HCT116 (cell line): ENCODE measurements around the gene KCNA2. TPM values are rescaled to one million over a fixed set of nuclear protein-coding genes. Genes with fewer than 3 reads are reported as not detected.

Experiments used
- ATAC-seq: fragments of 200-7000 bp; cut with Tn5 transposase; 2 replicates; pipeline ENCODE4 v1.9.1; 2020; ENCODE audit warnings: mild to moderate bottlenecking, moderate library complexity
- BruUV-seq: library from RNA; stranded (reverse); fragments of 400-500 nt; replicated peaks from 2 replicates; lab custom pipeline; 2021; lab: Mats Ljungman, UMichigan
- CTCF ChIA-PET: fragments of 300-600 bp; sonication (Branson Sonifier 250); formaldehyde crosslinking; loops from one replicate; lab custom pipeline; 2021; ENCODE audit warnings: antibody characterized with exemption; lab: Charles Lee
- POLR2A ChIA-PET: fragments of 300-600, 350-600 bp; sonication (Branson Sonifier 250); formaldehyde crosslinking; loops from one replicate; lab custom pipeline; 2021; ENCODE audit warnings: antibody characterized with exemption; lab: Charles Lee
- RAD21 ChIA-PET, 2 experiments: fragments of 300-600 bp; sonication (Branson Sonifier 250); formaldehyde crosslinking; loops; one replicate each; lab custom pipeline; 2023; ENCODE audit warnings: low total read pairs in 2 of 2; ENCODE audit not compliant: uncharacterized antibody in 2 of 2, unreplicated experiment in 2 of 2, low non-redundant PET in 1 of 2; lab: Charles Lee
- DNase-seq: peaks from one replicate; pipeline ENCODE4 v3.0.0-alpha.2; 2010; ENCODE audit warnings: low read depth, low spot score
- H2AFZ ChIP-seq: fragments of 200-600 bp; shearing (Covaris generic), sonication (generic); 2 replicates; pipeline ENCODE4 v1.6.1; 2017; ENCODE audit warnings: low read depth, mixed run types, mixed read lengths, antibody characterized with exemption, low read length; ENCODE audit not compliant: poor library complexity, severe bottlenecking
- H3K27ac ChIP-seq: 2 replicates; pipeline ENCODE4 v1.5.1; 2012; ENCODE audit warnings: low read depth, low read length
- H3K27me3 ChIP-seq: fragments of 200-600 bp; sonication (generic); 2 replicates; pipeline ENCODE4 v1.6.1; 2016; ENCODE audit warnings: mixed run types, low read length, mixed read lengths; ENCODE audit not compliant: insufficient read depth
- H3K36me3 ChIP-seq, 2 experiments: fragments of 200-500 bp in 1 of 2; fragments of 200-600 bp in 1 of 2; sonication (Bioruptor generic) in 1 of 2; sonication (generic) in 1 of 2; 2 replicates each; pipeline versions ENCODE4 v1.5.1 to v1.6.1; 2014 to 2016; ENCODE audit warnings: low read length in 2 of 2, inconsistent platforms in 1 of 2, mixed read lengths in 1 of 2, mixed run types in 1 of 2; ENCODE audit not compliant: insufficient read depth in 2 of 2, control insufficient read depth in 1 of 2
- H3K4me1 ChIP-seq, 2 experiments: fragments of 200-600 bp in 1 of 2; sonication (generic) in 1 of 2; 2 replicates each; pipeline versions ENCODE4 v1.5.1 to v1.6.1; 2012 to 2017; ENCODE audit warnings: low read length in 2 of 2, inconsistent platforms in 1 of 2, mild to moderate bottlenecking in 1 of 2, mixed read lengths in 1 of 2, mixed run types in 1 of 2, moderate library complexity in 1 of 2; ENCODE audit not compliant: insufficient read depth in 2 of 2, control insufficient read depth in 1 of 2
- H3K4me2 ChIP-seq: fragments of 200-600 bp; sonication (generic); 2 replicates; pipeline ENCODE4 v1.6.1; 2017; ENCODE audit warnings: mixed run types, low read length, mixed read lengths
- H3K4me3 ChIP-seq, 2 experiments: fragments of 200-600 bp in 1 of 2; sonication (generic) in 1 of 2; replicated peaks in 1 of 2; 2 replicates each; pipeline ENCODE4 v1.5.1; 2011 to 2016; ENCODE audit warnings: low read length in 2 of 2, control low read depth in 1 of 2, low read depth in 1 of 2, mild to moderate bottlenecking in 1 of 2, mixed read lengths in 1 of 2, mixed run types in 1 of 2
- H3K79me2 ChIP-seq: fragments of 200-600 bp; sonication (generic); 2 replicates; pipeline ENCODE4 v1.6.1; 2017; ENCODE audit warnings: mild to moderate bottlenecking, mixed run types, low read length, moderate library complexity, mixed read lengths; ENCODE audit not compliant: insufficient read depth
- H3K9ac ChIP-seq: fragments of 200-600 bp; sonication (generic); 2 replicates; pipeline ENCODE4 v1.6.1; 2016; ENCODE audit warnings: low read length, mixed read lengths
- H3K9me2 ChIP-seq: fragments of 200-600 bp; sonication (generic), shearing (Covaris generic); 2 replicates; pipeline ENCODE4 v1.6.1; 2017; ENCODE audit warnings: mixed run types, mild to moderate bottlenecking, moderate library complexity; ENCODE audit not compliant: insufficient read depth
- H3K9me3 ChIP-seq, 2 experiments: fragments of 200-500 bp in 1 of 2; fragments of 200-600 bp in 1 of 2; sonication (Bioruptor generic) in 1 of 2; sonication (generic) in 1 of 2; 2 replicates each; pipeline ENCODE4 v1.6.1; 2014 to 2017; ENCODE audit warnings: low read length in 2 of 2, mixed read lengths in 2 of 2, inconsistent platforms in 1 of 2, low read depth in 1 of 2, mild to moderate bottlenecking in 1 of 2, mixed run types in 1 of 2, moderate library complexity in 1 of 2; ENCODE audit not compliant: control insufficient read depth in 1 of 2, insufficient read depth in 1 of 2
- H4K20me1 ChIP-seq: fragments of 200-600 bp; sonication (generic), shearing (Covaris generic); 2 replicates; pipeline ENCODE4 v1.6.1; 2017; ENCODE audit warnings: mixed run types, mild to moderate bottlenecking, moderate library complexity; ENCODE audit not compliant: insufficient read depth
- CBX3 ChIP-seq: IDR thresholded peaks from 2 replicates; pipeline ENCODE4 v1.6.1; 2012; ENCODE audit warnings: low read depth
- EGR1 ChIP-seq: IDR thresholded peaks from 2 replicates; pipeline ENCODE4 v1.6.1; 2012; ENCODE audit warnings: low read depth
- ELF1 ChIP-seq: IDR thresholded peaks from 2 replicates; pipeline ENCODE4 v1.6.1; 2012; ENCODE audit warnings: low read depth, borderline replicate concordance
- EZH2 ChIP-seq: fragments of 200-600 bp; sonication (generic); IDR thresholded peaks from 2 replicates; pipeline ENCODE4 v1.6.1; 2017; ENCODE audit warnings: antibody characterized with exemption, mixed run types
- FOSL1 ChIP-seq: IDR thresholded peaks from 2 replicates; pipeline ENCODE4 v1.6.1; 2012; ENCODE audit warnings: low read depth
- JUND ChIP-seq: IDR thresholded peaks from 2 replicates; pipeline ENCODE4 v1.6.1; 2012
- POLR2A ChIP-seq: IDR thresholded peaks from 2 replicates; pipeline ENCODE4 v1.7.0; 2011; ENCODE audit warnings: borderline replicate concordance; ENCODE audit not compliant: insufficient read depth, insufficient read length; ENCODE audit errors: extremely low read depth
- RAD21 ChIP-seq: IDR thresholded peaks from 2 replicates; pipeline ENCODE4 v1.6.1; 2012; ENCODE audit warnings: low read depth, mild to moderate bottlenecking
- SIN3A ChIP-seq: IDR thresholded peaks from 2 replicates; pipeline ENCODE4 v1.6.1; 2012; ENCODE audit warnings: low read depth
- SRF ChIP-seq: IDR thresholded peaks from 2 replicates; pipeline ENCODE4 v1.6.1; 2012; ENCODE audit warnings: low read depth
- YY1 ChIP-seq: IDR thresholded peaks from 2 replicates; pipeline ENCODE4 v1.6.1; 2011; ENCODE audit warnings: low read length, low read depth, moderate library complexity, mild to moderate bottlenecking; ENCODE audit not compliant: insufficient replicate concordance; ENCODE audit errors: extremely low read depth
- ZNF274 ChIP-seq: fragments of 200-500 bp; sonication (Bioruptor generic); IDR thresholded peaks from 2 replicates; pipeline ENCODE4 v1.6.1; 2014; ENCODE audit warnings: mild to moderate bottlenecking, low read depth, low read length, inconsistent platforms
- intact Hi-C: fragments of 100-400 bp; cut with micrococcal nuclease; formaldehyde crosslinking; loops from 2 replicates; pipeline ENCODE4 v1.10.0; 2022
- total RNA-seq: library from RNA; stranded (reverse); gene quantifications from one replicate; pipeline ENCODE4 v1.2.1, GENCODE V29; 2021; ENCODE audit not compliant: unreplicated experiment
- TF ChIP-seq, protein P1 (sequence below): IDR thresholded peaks from 2 replicates; pipeline ENCODE4 v1.6.1; 2011; ENCODE audit warnings: mild to moderate bottlenecking, low read length, moderate library complexity; ENCODE audit not compliant: insufficient replicate concordance; ENCODE audit errors: extremely low read depth
- TF ChIP-seq, protein P2 (sequence below): IDR thresholded peaks from 2 replicates; pipeline ENCODE4 v1.6.1; 2012
- TF ChIP-seq, protein P3 (sequence below): IDR thresholded peaks from 2 replicates; pipeline ENCODE4 v1.6.1; 2012

KCNA2 gene
- total RNA-seq, 1 experiment from 2014 or later: not detected

DNA sequence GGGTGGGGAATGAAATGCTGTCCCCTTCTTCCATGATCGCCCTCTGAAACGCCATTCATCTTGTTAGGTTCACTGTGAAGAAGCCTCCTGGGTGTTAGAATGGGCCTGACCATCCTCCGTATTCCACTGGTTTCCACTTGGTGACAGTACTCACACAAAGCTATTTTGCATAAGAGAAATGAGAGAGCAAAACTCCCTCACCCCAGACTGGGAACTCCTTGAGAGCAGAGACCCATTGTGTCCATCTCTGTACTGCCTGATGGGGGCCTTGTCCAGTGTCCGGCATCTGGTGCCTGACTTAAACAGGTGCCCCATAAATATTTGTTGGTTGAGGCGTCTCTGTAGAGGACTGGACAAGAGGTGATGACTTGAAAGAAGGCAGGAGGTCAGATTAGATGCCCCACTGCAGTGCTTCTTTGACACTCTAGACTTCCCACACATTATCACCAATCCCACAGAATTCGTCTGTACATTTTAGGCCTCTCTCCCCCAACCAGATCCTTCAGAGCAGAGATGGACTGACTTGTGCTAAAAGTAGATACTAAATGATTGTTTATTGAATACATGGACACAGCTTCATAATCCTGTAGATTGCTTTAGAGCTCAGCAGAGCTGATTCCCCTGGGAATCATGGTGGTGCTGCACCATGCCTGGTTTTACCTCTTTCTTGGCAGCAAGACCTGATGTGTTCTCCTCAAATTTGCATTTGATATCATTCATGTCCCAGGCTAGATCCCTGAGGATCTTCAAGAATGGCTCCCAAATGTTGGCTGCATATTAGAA is 22.4 kb upstream of the KCNA2 start:
- H3K4me1 ChIP-seq: 0 out of 4 replicates have a peak, but pooled peaks cover 0 to 3% of the 10 kb centered on the region in 2 experiments
- ChIA-PET CTCF (no interaction called here), POLR2A (no interaction called here), RAD21 (no interaction called here)
- no peak overlapping the region for H3K9ac ChIP-seq
- no peak overlapping the region for H3K4me3 ChIP-seq
- DNase-seq: no peak
- BruUV-seq: no TSS peak
- H3K9me2 ChIP-seq: no peaks in the 10 kb centered on the region
- TF ChIP-seq JUND (no peak), EGR1 (no peak), ZNF274 (no peak), FOSL1 (no peak), CBX3 (no peak), SIN3A (no peak), RAD21 (no peak), ELF1 (no peak), SRF (no peak)
- H3K27ac ChIP-seq: no peak overlapping the region
- ATAC-seq: no peak
- H3K36me3 ChIP-seq: no peaks in the 10 kb centered on the region
- H3K4me2 ChIP-seq: no peak overlapping the region
- H3K27me3 ChIP-seq: 0 out of 2 replicates have a peak, but pooled peaks cover 5% of the 10 kb centered on the region
- intact Hi-C loops: no loop called here
- no peaks in the 10 kb centered on the region for H3K9me3 ChIP-seq
- H3K79me2 ChIP-seq: no peaks in the 10 kb centered on the region
- no peaks in the 10 kb centered on the region for H4K20me1 ChIP-seq
- H2AFZ ChIP-seq: no peak overlapping the region

DNA sequence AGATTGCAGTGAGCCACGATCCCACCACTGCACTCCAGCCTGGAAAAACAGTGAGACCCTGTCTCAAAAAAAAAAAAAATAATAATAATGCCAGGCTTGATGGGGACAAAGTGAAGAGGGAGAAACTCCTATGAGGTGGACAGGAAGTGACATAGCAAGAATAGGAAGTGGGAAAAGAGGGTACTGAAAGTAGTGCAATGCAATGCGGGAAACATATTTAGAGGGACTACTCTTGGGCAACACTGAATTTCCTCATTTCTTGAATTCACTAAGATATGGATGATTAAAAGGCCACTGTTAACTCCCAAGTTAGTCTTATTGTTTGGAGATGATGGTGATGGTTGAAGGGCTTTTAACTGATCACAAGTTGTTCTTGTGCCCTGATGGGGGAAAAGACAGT is 21.6 kb upstream of the KCNA2 start:
- ChIA-PET CTCF (no interaction called here), POLR2A (no interaction called here), RAD21 (no interaction called here)
- no peaks in the 10 kb centered on the region for H4K20me1 ChIP-seq
- no peaks in the 10 kb centered on the region for H3K79me2 ChIP-seq
- 0 out of 2 replicates have a peak, but pooled peaks cover 5% of the 10 kb centered on the region for H3K27me3 ChIP-seq
- ATAC-seq (no peak), DNase-seq (no peak)
- intact Hi-C loops: no loop called here
- no peaks in the 10 kb centered on the region for H3K9me3 ChIP-seq
- no peak overlapping the region for H3K4me3 ChIP-seq
- H3K9ac ChIP-seq: no peak overlapping the region
- no peak overlapping the region for H3K4me2 ChIP-seq
- no peak overlapping the region for H3K27ac ChIP-seq
- H3K4me1 ChIP-seq: 0 out of 4 replicates have a peak, but pooled peaks cover 0 to 3% of the 10 kb centered on the region in 2 experiments
- H3K36me3 ChIP-seq: no peaks in the 10 kb centered on the region
- no peaks in the 10 kb centered on the region for H3K9me2 ChIP-seq
- TF ChIP-seq FOSL1 (no peak), ELF1 (no peak), SIN3A (no peak), EGR1 (no peak), SRF (no peak), EZH2 (no peak), YY1 (no peak), POLR2A (no peak)
- TF ChIP-seq, protein P1, sequence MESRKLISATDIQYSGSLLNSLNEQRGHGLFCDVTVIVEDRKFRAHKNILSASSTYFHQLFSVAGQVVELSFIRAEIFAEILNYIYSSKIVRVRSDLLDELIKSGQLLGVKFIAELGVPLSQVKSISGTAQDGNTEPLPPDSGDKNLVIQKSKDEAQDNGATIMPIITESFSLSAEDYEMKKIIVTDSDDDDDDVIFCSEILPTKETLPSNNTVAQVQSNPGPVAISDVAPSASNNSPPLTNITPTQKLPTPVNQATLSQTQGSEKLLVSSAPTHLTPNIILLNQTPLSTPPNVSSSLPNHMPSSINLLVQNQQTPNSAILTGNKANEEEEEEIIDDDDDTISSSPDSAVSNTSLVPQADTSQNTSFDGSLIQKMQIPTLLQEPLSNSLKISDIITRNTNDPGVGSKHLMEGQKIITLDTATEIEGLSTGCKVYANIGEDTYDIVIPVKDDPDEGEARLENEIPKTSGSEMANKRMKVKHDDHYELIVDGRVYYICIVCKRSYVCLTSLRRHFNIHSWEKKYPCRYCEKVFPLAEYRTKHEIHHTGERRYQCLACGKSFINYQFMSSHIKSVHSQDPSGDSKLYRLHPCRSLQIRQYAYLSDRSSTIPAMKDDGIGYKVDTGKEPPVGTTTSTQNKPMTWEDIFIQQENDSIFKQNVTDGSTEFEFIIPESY: no peak
- TF ChIP-seq, protein P2, sequence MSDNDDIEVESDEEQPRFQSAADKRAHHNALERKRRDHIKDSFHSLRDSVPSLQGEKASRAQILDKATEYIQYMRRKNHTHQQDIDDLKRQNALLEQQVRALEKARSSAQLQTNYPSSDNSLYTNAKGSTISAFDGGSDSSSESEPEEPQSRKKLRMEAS: no peak
- TF ChIP-seq, protein P3, sequence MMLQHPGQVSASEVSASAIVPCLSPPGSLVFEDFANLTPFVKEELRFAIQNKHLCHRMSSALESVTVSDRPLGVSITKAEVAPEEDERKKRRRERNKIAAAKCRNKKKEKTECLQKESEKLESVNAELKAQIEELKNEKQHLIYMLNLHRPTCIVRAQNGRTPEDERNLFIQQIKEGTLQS: no peak
- no peak overlapping the region for H2AFZ ChIP-seq
- no TSS peak for BruUV-seq
